Measurements from ENCODE around the gene ARHGAP19. TPM values are rescaled to one million over a fixed set of nuclear protein-coding genes. Genes with fewer than 3 reads are reported as not detected.

ARHGAP19 gene, protein sequence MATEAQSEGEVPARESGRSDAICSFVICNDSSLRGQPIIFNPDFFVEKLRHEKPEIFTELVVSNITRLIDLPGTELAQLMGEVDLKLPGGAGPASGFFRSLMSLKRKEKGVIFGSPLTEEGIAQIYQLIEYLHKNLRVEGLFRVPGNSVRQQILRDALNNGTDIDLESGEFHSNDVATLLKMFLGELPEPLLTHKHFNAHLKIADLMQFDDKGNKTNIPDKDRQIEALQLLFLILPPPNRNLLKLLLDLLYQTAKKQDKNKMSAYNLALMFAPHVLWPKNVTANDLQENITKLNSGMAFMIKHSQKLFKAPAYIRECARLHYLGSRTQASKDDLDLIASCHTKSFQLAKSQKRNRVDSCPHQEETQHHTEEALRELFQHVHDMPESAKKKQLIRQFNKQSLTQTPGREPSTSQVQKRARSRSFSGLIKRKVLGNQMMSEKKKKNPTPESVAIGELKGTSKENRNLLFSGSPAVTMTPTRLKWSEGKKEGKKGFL
- total RNA-seq = 27.1 and 27.8 TPM in 2 replicates

DNA sequence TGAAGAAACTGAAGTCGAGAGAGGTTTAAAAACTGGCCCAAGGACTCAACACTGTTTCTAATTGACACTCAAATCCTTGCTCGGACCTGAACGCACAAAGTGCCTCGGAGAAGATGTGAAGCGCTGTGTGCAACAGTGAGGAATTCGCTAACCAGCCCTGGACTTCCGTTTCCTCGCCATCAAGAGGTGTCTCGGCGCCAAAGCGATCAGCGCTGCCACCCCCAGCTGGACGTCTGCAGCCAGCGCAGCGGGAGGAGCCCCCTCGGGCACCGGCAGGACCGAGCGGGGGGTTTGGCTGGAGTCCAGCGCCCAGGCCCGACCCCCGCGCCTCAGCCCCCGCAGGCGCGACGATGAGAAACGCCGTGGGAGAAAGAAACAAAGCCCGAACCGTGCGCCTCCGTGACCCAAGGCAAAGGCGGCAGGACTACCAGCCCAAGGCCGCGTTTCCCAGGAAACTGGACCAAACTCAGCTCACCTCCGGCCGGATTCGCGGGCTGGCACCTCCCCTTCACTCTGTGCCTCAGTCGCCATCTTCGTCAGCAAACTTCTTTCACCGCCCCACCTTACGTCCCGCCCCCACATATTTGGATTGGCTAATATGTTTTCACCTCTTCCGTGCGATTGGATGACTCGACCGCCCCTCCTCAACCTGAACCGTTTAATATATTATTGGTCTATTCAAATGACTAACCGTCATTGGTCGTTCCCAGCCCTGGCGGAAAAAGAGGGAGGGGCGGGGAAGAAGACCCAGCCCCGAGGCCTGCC lies at the start of gene ARHGAP19:
ARHGAP19 (minus strand) TSS at position 541 of the 765 bp plus-strand sequence; CDS start at position 531, 10 bp downstream.
- H3K4me3 Mint-ChIP-seq = peak within 1 kb of the TSS; percentile 91
- intact Hi-C loops (cut with micrococcal nuclease) = loop anchor here (1.0 to 10.0 kb wide), 9 partner anchors 13 to 703 kb away; partner anchors contain the start of genes EXOSC1, FRAT2, LCOR and MMS19

DNA sequence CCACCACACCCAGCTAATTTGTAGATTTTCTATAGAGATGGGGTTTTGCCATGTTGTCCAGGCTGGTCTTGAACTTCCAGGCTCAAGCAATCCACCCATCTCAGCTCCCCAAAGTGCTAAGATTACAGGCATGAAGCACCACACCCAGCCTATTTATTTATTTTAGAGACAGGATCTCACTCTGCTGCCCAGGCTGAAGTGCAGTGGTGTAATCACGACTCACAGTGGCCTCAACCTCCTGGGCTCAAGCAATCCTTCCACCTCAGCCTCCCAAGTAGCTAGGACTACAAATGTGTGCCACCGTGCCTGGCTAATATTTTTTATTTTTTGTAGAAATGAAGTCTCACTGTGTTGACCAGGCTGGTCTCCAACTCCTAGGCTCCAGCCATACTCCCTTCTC lies 49.0 kb upstream of the ARHGAP19 start:
- no peaks in the 10 kb centered on the region for H3K4me1 Mint-ChIP-seq (ENCODE audit: low read depth)
- H3K36me3 Mint-ChIP-seq (ENCODE audit: low read depth) = no peaks in the 10 kb centered on the region
- no peak overlapping the region for H3K27ac Mint-ChIP-seq
- intact Hi-C loops (cut with micrococcal nuclease) = no loop called here
- no peak overlapping the region for H3K4me3 Mint-ChIP-seq
- no peaks in the 10 kb centered on the region for H3K9me3 Mint-ChIP-seq
- H3K27me3 Mint-ChIP-seq (ENCODE audit: insufficient read depth) = peaks cover 24% of the 10 kb centered on the region
- DNase-seq (ENCODE audit: low spot score) = no peak

More for the DNA sequence above, at the start of gene ARHGAP19:
- peaks cover 22% of the 10 kb centered on the region for H3K4me1 Mint-ChIP-seq (ENCODE audit: low read depth)
- H3K36me3 Mint-ChIP-seq (ENCODE audit: low read depth) = peaks cover 5% of the 10 kb centered on the region
- H3K9me3 Mint-ChIP-seq = no peaks in the 10 kb centered on the region
- peak; percentile 92 for DNase-seq (ENCODE audit: low spot score)
- peaks cover 3% of the 10 kb centered on the region for H3K27me3 Mint-ChIP-seq (ENCODE audit: insufficient read depth)
- H3K27ac Mint-ChIP-seq = peak within 1 kb of the TSS; percentile 92

DNA sequence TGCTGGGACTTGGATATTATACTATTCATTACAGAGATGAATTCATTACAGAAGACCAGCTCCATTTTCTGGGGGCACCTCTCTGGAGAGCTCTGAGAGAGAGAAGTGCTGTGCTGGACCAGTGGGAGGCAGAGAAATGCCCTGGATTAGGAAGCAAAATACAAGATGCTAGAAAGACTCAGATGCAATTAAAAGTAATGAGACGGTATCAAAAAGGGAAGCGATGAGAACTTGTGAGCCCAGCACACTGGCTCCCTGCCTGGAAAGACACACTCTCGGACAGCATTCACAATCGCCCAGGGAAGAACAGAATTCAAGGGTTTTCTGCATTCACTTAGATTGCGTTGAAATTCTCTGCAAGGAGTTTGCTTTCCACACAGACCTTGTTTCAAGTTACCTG lies 45.6 kb upstream of the ARHGAP19 start:
- Mint-ChIP-seq H3K27ac (no peak overlapping the region), H3K9me3 (no peaks in the 10 kb centered on the region), H3K4me1 (ENCODE audit: low read depth) (peaks cover 11% of the 10 kb centered on the region), H3K36me3 (ENCODE audit: low read depth) (no peaks in the 10 kb centered on the region), H3K4me3 (no peak overlapping the region), H3K27me3 (ENCODE audit: insufficient read depth) (peaks cover 27% of the 10 kb centered on the region)
- no peak for DNase-seq (ENCODE audit: low spot score)
- intact Hi-C loops (cut with micrococcal nuclease) = loop anchor here (10.0 kb wide), 1 partner anchor 363 kb away; no protein-coding TSS in a partner anchor

DNA sequence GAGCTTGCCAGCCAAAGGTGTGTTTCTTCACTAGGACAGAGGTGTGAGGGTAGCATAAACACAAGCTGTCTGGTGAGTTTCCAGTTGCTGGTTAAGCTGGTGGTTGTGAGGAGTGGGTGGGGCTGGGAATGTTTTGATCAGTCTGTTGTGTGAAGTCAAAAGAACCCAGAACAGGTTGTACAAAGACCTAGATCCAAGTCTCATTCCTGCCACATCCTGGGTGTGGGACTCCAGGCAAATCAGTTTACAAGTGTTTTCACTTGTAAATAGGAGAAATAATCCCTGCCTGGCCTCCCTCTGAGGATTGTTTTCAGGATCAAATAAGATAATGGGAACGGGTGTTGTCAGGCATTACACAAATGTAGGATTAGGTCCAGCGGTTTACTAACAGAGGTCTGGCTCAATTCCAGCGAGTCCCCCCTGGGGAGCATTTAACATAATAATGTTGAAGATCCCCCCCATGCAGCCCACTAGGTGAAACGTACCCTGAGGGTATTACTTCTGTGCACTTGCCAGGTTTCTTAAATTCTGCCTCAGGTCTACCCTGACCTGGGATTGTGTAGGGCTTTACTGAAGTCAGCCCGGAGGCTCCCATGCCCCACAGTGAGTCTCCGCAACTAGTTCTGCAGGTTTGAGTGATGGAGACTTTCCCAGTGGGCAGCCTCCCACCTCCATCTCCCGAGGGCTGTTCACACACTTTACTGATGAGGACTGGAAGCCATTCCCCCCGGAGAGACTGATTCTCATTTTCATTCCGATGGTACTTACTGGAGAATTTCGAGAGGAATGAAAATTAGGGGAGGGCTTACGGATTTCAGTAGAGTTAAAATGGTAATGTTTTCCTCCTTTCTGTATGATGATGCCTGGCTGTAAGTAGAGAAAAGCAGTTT lies 44.8 kb upstream of the ARHGAP19 start:
- Mint-ChIP-seq H3K4me1 (ENCODE audit: low read depth) (peaks cover 20% of the 10 kb centered on the region), H3K9me3 (no peaks in the 10 kb centered on the region), H3K27me3 (ENCODE audit: insufficient read depth) (peaks cover 27% of the 10 kb centered on the region), H3K36me3 (ENCODE audit: low read depth) (peaks cover 3% of the 10 kb centered on the region), H3K4me3 (peak overlapping the region; percentile 12), H3K27ac (no peak overlapping the region)
- DNase-seq (ENCODE audit: low spot score) = no peak
- intact Hi-C loops (cut with micrococcal nuclease) = loop anchor here (10.0 kb wide), 1 partner anchor 362 kb away; no protein-coding TSS in a partner anchor

DNA sequence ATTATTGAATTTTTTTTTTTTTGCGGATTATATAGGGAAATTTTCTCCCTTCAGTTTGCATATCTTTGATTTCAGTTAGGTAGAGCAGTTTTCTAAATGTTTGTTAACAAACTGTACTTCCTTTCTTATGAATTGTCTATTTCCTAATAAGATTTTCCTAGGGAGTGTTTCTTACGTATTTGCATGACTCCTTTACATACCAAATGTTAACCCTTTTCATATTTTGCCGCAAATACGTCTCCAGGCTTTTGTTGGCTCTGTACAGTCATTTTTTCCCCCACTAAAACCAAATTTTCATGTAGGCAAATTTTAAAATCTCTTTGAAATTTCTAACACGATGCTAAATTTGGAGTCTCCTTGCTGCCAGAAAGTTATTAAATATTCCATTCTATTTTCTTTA lies 44.0 kb upstream of the ARHGAP19 start:
- Mint-ChIP-seq H3K9me3 (no peaks in the 10 kb centered on the region), H3K27me3 (ENCODE audit: insufficient read depth) (peaks cover 27% of the 10 kb centered on the region), H3K36me3 (ENCODE audit: low read depth) (peaks cover 3% of the 10 kb centered on the region), H3K4me1 (ENCODE audit: low read depth) (peaks cover 25% of the 10 kb centered on the region), H3K27ac (no peak overlapping the region), H3K4me3 (peak overlapping the region; percentile 12)
- intact Hi-C loops (cut with micrococcal nuclease) = loop anchor here (10.0 kb wide), 1 partner anchor 362 kb away; no protein-coding TSS in a partner anchor
- no peak for DNase-seq (ENCODE audit: low spot score)

DNA sequence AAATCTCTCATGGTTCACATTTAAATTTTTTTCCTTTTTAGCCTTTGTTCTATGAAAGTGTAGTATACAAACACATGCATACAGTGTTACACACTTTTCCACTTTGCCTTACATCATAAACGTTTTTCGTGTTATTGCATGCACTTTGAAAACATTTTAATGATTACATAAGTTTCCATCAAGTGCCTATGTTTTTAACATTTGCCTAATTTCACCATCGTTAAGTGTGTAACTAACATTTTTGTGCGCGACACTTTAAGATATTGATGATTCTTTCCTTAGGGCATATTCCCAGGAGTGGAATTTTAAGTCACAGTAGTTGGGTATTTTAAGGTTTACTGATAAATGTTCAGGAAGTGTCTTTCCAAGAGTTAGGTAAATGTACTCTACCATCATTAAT lies 43.6 kb upstream of the ARHGAP19 start:
- intact Hi-C loops (cut with micrococcal nuclease) = loop anchor here (10.0 kb wide), 1 partner anchor 361 kb away; no protein-coding TSS in a partner anchor
- Mint-ChIP-seq H3K4me1 (ENCODE audit: low read depth) (peaks cover 30% of the 10 kb centered on the region), H3K27ac (peak overlapping the region; percentile 69)

DNA sequence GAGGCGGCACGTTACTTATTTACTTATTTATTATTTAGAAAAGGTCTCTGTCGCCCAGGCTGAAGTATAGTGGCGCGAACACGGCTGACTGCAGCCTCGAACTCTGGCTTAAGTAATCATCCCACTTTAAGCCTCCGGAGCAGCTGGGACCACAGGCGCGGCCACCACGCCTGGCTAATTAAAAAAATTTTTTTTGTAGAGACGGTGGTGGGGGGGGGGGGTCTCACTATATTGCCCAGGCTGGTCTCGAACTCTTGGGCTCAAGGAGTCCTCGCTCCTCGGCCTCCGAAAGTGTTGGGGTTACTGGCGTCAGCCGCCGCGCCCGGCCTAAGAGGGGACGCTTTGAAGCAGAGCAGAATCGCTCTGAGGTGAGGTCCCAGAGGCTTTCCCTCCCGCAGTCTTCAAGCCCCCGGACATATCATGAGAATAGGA lies 42.8 kb upstream of the ARHGAP19 start:
- peaks cover 7% of the 10 kb centered on the region for H3K36me3 Mint-ChIP-seq (ENCODE audit: low read depth)
- intact Hi-C loops (cut with micrococcal nuclease) = loop anchor here (1.0 to 10.0 kb wide), 3 partner anchors 65 to 360 kb away; no protein-coding TSS in a partner anchor

More for the DNA sequence above, 43.6 kb upstream of the ARHGAP19 start:
- peaks cover 6% of the 10 kb centered on the region for H3K36me3 Mint-ChIP-seq (ENCODE audit: low read depth)
- H3K4me3 Mint-ChIP-seq = peak overlapping the region; percentile 53
- no peak for DNase-seq (ENCODE audit: low spot score)
- peaks cover 24% of the 10 kb centered on the region for H3K27me3 Mint-ChIP-seq (ENCODE audit: insufficient read depth)
- H3K9me3 Mint-ChIP-seq = no peaks in the 10 kb centered on the region

DNA sequence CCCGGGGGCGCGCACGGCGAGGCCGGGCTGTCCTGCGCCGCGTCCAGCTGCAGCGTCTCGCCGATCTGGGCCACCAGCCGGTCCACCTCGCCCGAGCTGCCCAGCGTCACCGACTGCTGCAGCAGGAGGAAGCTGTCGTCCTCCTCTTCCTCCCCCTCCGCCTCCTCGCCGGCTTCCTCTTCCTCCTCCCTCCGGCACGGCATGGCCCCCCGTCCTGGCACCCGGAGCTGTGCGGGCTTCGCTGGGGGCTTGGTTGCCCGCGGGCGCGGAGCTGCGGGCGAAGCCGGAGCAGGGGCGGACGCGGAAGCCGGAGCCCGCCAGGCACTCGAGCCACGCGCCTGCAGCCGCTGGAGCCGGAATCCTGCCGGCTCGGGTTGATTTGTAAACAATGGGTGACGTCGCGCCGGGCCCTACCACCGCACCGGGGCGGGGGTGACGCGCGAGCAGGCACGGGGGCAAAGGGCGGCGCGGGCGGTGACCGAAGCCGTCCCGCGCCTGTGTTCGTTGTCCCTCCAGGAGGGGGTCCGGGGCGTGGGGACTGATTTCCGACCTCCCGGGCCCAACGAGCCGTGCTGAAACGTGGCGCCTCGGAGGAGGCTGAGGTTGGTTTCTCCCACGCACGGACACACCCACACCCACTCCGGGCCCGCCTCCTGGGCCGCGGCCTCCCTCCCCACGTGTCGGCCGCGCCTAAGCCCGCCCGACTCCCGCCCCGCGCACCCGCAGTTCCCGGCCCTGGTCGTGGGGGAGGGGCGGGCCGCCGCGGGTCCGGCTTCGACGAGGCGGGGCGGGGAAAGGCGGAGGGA lies 42.1 kb upstream of the ARHGAP19 start, which contains the start of gene FRAT2:
FRAT2 (minus strand) TSS at position 360 of the 806 bp plus-strand sequence; CDS start at position 203, 157 bp downstream.
- Mint-ChIP-seq H3K4me3 (peak within 1 kb of the TSS; percentile 86), H3K4me1 (ENCODE audit: low read depth) (peaks cover 34% of the 10 kb centered on the region), H3K27me3 (ENCODE audit: insufficient read depth) (peaks cover 24% of the 10 kb centered on the region), H3K36me3 (ENCODE audit: low read depth) (peaks cover 11% of the 10 kb centered on the region), H3K9me3 (no peaks in the 10 kb centered on the region), H3K27ac (peak within 1 kb of the TSS; percentile 75)
- DNase-seq (ENCODE audit: low spot score) = peak; percentile 83
- intact Hi-C loops (cut with micrococcal nuclease) = loop anchor here (1.0 to 10.0 kb wide), 6 partner anchors 42 to 747 kb away; partner anchors contain the start of genes ARHGAP19, MORN4 and TM9SF3

More for the DNA sequence above, 42.8 kb upstream of the ARHGAP19 start:
- peaks cover 24% of the 10 kb centered on the region for H3K27me3 Mint-ChIP-seq (ENCODE audit: insufficient read depth)
- H3K9me3 Mint-ChIP-seq = no peaks in the 10 kb centered on the region
- no peak overlapping the region for H3K27ac Mint-ChIP-seq
- H3K4me3 Mint-ChIP-seq = peak overlapping the region; percentile 53
- no peak for DNase-seq (ENCODE audit: low spot score)
- peaks cover 30% of the 10 kb centered on the region for H3K4me1 Mint-ChIP-seq (ENCODE audit: low read depth)

DNA sequence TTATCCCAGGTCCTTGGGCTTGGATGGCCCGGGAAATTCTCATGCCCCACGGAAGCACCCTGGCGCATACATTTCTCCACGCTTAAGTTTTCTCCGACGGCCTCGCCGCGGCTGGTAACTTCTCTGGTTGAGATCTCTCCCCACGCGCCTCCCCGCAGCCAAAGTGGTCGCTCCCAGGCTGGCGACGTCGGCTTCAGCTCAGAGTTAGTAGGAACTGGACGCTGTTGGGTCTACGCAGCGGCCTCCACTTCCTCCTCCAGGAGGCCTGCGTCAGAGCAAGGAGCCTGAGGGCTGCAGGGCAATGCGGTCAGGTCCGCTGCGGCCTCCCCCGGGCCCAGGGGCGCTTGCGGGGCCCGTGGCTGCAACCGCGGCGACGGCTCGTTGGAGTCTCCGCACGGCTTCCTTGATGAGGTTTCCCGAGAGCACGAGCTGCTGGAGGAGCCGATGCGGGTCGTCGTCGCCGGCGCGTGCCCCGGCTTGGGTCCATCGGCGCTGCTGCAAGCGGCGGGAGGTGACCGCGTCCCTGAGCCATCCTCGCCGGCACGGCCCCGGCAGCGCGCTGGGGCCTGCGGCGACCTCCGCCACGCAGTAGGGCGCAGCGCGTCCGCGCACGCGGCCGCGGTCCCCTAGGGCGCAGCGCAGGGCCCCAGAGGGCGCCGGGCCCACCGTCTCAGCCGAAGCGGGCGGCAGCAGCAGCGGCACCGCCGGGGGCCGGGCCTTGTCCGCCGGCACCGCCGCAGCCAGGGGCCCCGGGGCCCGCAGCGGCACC lies 41.3 kb upstream of the ARHGAP19 start:
- peak; percentile 21 for DNase-seq (ENCODE audit: low spot score)
- peaks cover 41% of the 10 kb centered on the region for H3K4me1 Mint-ChIP-seq (ENCODE audit: low read depth)
- intact Hi-C loops (cut with micrococcal nuclease) = loop anchor here (1.0 to 10.0 kb wide), 6 partner anchors 12 to 746 kb away; partner anchors contain the start of genes ARHGAP19, MORN4 and TM9SF3
- peak overlapping the region; percentile 86 for H3K4me3 Mint-ChIP-seq
- no peaks in the 10 kb centered on the region for H3K9me3 Mint-ChIP-seq
- H3K27me3 Mint-ChIP-seq (ENCODE audit: insufficient read depth) = peaks cover 24% of the 10 kb centered on the region
- H3K36me3 Mint-ChIP-seq (ENCODE audit: low read depth) = peaks cover 12% of the 10 kb centered on the region
- H3K27ac Mint-ChIP-seq = peak overlapping the region; percentile 75

DNA sequence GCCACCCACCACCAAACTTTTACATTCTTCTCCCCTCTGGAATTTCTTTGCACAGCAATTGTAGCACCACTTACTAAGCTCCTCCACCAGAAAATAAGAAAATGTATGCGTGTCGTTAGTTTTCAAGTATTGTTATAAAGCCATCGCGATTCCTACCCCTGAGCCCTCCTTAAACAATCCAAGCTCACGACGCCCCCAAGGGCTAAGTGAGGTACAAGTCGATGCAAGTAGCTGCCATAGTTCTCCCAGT lies 40.8 kb upstream of the ARHGAP19 start:
- intact Hi-C loops (cut with micrococcal nuclease) = loop anchor here (1.0 to 10.0 kb wide), 4 partner anchors 12 to 746 kb away; partner anchors contain the start of gene TM9SF3
- H3K27me3 Mint-ChIP-seq (ENCODE audit: insufficient read depth) = peaks cover 24% of the 10 kb centered on the region
- H3K4me1 Mint-ChIP-seq (ENCODE audit: low read depth) = peaks cover 46% of the 10 kb centered on the region
- peak overlapping the region; percentile 86 for H3K4me3 Mint-ChIP-seq
- DNase-seq (ENCODE audit: low spot score) = no peak
- H3K9me3 Mint-ChIP-seq = no peaks in the 10 kb centered on the region
- H3K36me3 Mint-ChIP-seq (ENCODE audit: low read depth) = peaks cover 13% of the 10 kb centered on the region
- H3K27ac Mint-ChIP-seq = peak overlapping the region; percentile 75
